Heart left ventricle (tissue), 13 donors: ENCODE data around the gene SERPINA5.

Experiments
- POLR2A ChIP-seq, 2 donors: fragments of 450-650 bp; IDR thresholded peaks; one replicate each; pipeline ENCODE4 v1.6.1; 2017; ENCODE audit warnings: antibody characterized with exemption in 2 of 2, mild to moderate bottlenecking in 2 of 2, moderate library complexity in 2 of 2
- TF ChIP-seq, protein P1 (sequence below), 12 donors: fragments of 200-600 bp; sonication (generic) in 4 of 12; IDR thresholded peaks; one replicate each; pipeline versions ENCODE4 v1.5.0 to v1.8.0; 2018 to 2022; ENCODE audit warnings: antibody characterized with exemption in 12 of 12, mild to moderate bottlenecking in 5 of 12
- donor health status: ischemic (EF 13 %, LVEDD 7.1; RV severe dilation, severe dysfunction).
- donor health status: DM: no; HTN: yes; CAD: no.
- donor health status: DM: no; HTN: no; CAD: no.
- donor health status: ischemic (EF 25% LVEDD 6.9; RV normal size, moderate dysfunction).
- donor health status: ischemic (EF 25% LVEDD 5.7; RV mildly dilated, moderate dysfunction).
- donor health status: ischemic (EF 35%, LVEDD 5.7; RV mildly dilated, moderate dysfunction).
- donor health status: nonischemic (EF 11% LVEDD 7.7; RV severe dilation, severe dysfunction).
- donor health status: DM: yes; HTN: yes; CAD: no.
- donor health status: PGD.
- donor health status: ischemic (EF 29% LVEDD 5.4; RV normal size, mild dysfunction).
- donor health status: nonischemic (EF 23%, LVEDD 6.1; RV moderate dilation, normal function).

DNA sequence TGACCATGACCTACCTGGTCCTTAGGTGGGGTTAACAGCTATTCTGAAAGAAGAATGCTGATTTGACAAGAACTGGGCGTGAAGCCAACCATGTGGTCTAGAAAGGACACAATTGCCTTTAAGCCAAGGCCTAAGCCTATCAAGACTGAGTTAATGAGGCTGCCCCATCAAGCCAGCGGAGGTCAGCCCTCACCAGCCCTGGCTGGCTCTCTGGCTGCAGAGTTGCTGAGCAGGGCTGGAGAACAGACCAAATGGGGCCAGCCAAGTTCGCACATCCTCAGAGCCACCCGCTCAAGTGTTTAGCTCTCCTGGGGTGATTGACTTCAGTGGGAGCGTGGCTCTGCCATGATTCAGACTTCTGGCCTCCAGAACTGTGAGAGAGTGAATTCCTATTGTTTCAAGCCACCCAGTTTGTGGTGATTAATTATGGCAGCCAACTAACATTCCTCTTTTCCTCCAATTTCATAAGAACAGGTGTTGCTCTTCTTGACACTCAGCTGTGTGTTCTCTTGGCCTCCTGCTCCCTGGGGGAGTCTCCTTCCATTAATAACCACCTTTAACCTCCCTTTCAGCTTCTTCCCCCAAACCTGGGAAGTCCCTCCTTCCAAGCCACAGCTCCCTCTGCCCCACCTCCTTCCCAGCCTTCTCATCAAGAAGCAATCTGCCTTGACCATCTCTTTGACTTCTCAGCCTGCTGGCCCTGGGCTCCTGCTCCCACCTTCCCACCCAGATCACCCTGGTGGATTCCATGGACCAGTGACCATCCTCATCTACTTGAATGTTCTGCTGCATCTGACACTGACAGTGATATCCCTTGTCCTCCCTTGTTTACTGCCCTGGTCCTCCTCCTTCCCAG is 5.3 kb upstream of the SERPINA5 start:
- TF ChIP-seq, protein P1, sequence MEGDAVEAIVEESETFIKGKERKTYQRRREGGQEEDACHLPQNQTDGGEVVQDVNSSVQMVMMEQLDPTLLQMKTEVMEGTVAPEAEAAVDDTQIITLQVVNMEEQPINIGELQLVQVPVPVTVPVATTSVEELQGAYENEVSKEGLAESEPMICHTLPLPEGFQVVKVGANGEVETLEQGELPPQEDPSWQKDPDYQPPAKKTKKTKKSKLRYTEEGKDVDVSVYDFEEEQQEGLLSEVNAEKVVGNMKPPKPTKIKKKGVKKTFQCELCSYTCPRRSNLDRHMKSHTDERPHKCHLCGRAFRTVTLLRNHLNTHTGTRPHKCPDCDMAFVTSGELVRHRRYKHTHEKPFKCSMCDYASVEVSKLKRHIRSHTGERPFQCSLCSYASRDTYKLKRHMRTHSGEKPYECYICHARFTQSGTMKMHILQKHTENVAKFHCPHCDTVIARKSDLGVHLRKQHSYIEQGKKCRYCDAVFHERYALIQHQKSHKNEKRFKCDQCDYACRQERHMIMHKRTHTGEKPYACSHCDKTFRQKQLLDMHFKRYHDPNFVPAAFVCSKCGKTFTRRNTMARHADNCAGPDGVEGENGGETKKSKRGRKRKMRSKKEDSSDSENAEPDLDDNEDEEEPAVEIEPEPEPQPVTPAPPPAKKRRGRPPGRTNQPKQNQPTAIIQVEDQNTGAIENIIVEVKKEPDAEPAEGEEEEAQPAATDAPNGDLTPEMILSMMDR (IDR thresholded peaks at IDR 0.05): no peak
- TF ChIP-seq POLR2A (IDR thresholded peaks at IDR 0.05): no peak
